IMR-90 (cell line): Measurements from ENCODE around the gene FUT8. TPM values are rescaled to one million over a fixed set of nuclear protein-coding genes. Genes with fewer than 3 reads are reported as not detected.

ENCODE experiments used
- ATAC-seq: fragments of 200-7000 bp; cut with Tn5 transposase; 2 replicates; pipeline ENCODE4 v1.9.1; 2020; ENCODE audit warnings: low read depth, mild to moderate bottlenecking, moderate library complexity
- BruUV-seq: library from RNA; stranded (reverse); fragments of 400-500 nt; replicated peaks from 2 replicates; lab custom pipeline; 2021; lab: Mats Ljungman, UMichigan
- CTCF ChIA-PET: fragments of 300-600 bp; formaldehyde crosslinking; extraction: SDS; loops from one replicate; lab custom pipeline; 2021; ENCODE audit warnings: antibody characterized with exemption; lab: Yijun Ruan, JAX
- POLR2A ChIA-PET: fragments of 300-600 bp; sonication (Branson Sonifier 250); formaldehyde crosslinking; loops from one replicate; lab custom pipeline; 2022; ENCODE audit warnings: antibody characterized with exemption; ENCODE audit not compliant: unreplicated experiment; lab: Charles Lee
- DNase-seq: peaks from one replicate; pipeline ENCODE4 v3.0.0; 2013
- H2AFZ ChIP-seq: replicated peaks from 2 replicates; pipeline ENCODE3; 2013; ENCODE audit warnings: low read length, mild to moderate bottlenecking; ENCODE audit not compliant: poor library complexity
- H2AK5ac ChIP-seq: 2 replicates; pipeline ENCODE4 v1.6.1; 2013; ENCODE audit warnings: low read depth, low read length, inconsistent platforms
- H2AK9ac ChIP-seq: replicated peaks from 2 replicates; pipeline ENCODE3; 2013; ENCODE audit warnings: mild to moderate bottlenecking, low read depth, low read length, moderate library complexity; ENCODE audit not compliant: poor library complexity
- H2BK120ac ChIP-seq: 2 replicates; pipeline ENCODE4 v1.6.1; 2013; ENCODE audit warnings: low read depth, low read length, inconsistent platforms
- H2BK15ac ChIP-seq: 3 replicates; pipeline ENCODE4 v1.6.1; 2013; ENCODE audit warnings: low read depth, low read length, inconsistent platforms
- H2BK20ac ChIP-seq: 2 replicates; pipeline ENCODE4 v1.6.1; 2013; ENCODE audit warnings: low read depth, mild to moderate bottlenecking, inconsistent platforms, low read length, moderate library complexity
- H2BK5ac ChIP-seq: 2 replicates; pipeline ENCODE4 v1.6.1; 2013; ENCODE audit warnings: mild to moderate bottlenecking, low read depth, low read length, inconsistent platforms; ENCODE audit not compliant: poor library complexity, severe bottlenecking
- H3K14ac ChIP-seq: replicated peaks from 2 replicates; pipeline ENCODE4 v1.6.1; 2013; ENCODE audit warnings: low read depth, low read length, inconsistent platforms
- H3K18ac ChIP-seq: 2 replicates; pipeline ENCODE4 v1.6.1; 2013; ENCODE audit warnings: low read depth, low read length, control low read depth
- H3K23ac ChIP-seq: 2 replicates; pipeline ENCODE4 v1.6.1; 2013; ENCODE audit warnings: low read depth, low read length, inconsistent platforms
- H3K27ac ChIP-seq: 2 replicates; pipeline ENCODE4 v1.5.1; 2013; ENCODE audit warnings: mild to moderate bottlenecking, control low read depth, low read length; ENCODE audit not compliant: insufficient read depth
- H3K27me3 ChIP-seq: 2 replicates; pipeline ENCODE4 v1.6.1; 2013; ENCODE audit warnings: low read length; ENCODE audit not compliant: control insufficient read depth, insufficient read depth
- H3K36me3 ChIP-seq: 2 replicates; pipeline ENCODE4 v1.6.1; 2013; ENCODE audit warnings: low read length, mixed read lengths; ENCODE audit not compliant: control insufficient read depth, insufficient read depth
- H3K4ac ChIP-seq: 2 replicates; pipeline ENCODE4 v1.6.1; 2013; ENCODE audit warnings: low read depth, low read length, inconsistent platforms
- H3K4me1 ChIP-seq: 2 replicates; pipeline ENCODE4 v1.6.1; 2013; ENCODE audit warnings: low read length, mixed read lengths; ENCODE audit not compliant: control insufficient read depth, insufficient read depth
- H3K4me2 ChIP-seq: 2 replicates; pipeline ENCODE4 v1.6.1; 2013; ENCODE audit warnings: low read depth, mild to moderate bottlenecking, control low read depth, low read length, moderate library complexity
- H3K4me3 ChIP-seq: 2 replicates; pipeline ENCODE4 v1.5.1; 2013; ENCODE audit warnings: low read depth, mild to moderate bottlenecking, control low read depth, low read length, moderate library complexity; ENCODE audit not compliant: insufficient read depth
- H3K56ac ChIP-seq: 2 replicates; pipeline ENCODE4 v1.6.1; 2013; ENCODE audit warnings: low read length, inconsistent platforms; ENCODE audit not compliant: insufficient read depth; ENCODE audit errors: extremely low read depth
- H3K79me1 ChIP-seq, 2 experiments: 2 replicates each; pipeline ENCODE4 v1.6.1; 2013; ENCODE audit warnings: low read length in 2 of 2, inconsistent platforms in 1 of 2, low read depth in 1 of 2
- H3K9ac ChIP-seq: 2 replicates; pipeline ENCODE4 v1.6.1; 2013; ENCODE audit warnings: low read depth, low read length, control low read depth
- H3K9me1 ChIP-seq: 2 replicates; pipeline ENCODE4 v1.6.1; 2013; ENCODE audit warnings: low read length, inconsistent platforms; ENCODE audit not compliant: insufficient read depth
- H3K9me3 ChIP-seq: 2 replicates; pipeline ENCODE4 v1.6.1; 2013; ENCODE audit warnings: low read length; ENCODE audit not compliant: control insufficient read depth, insufficient read depth
- H4K20me1 ChIP-seq: 2 replicates; pipeline ENCODE4 v1.6.1; 2013; ENCODE audit warnings: low read length, inconsistent platforms; ENCODE audit not compliant: insufficient read depth
- H4K5ac ChIP-seq: 2 replicates; pipeline ENCODE4 v1.6.1; 2013; ENCODE audit warnings: mild to moderate bottlenecking, low read depth, low read length, control low read depth
- H4K8ac ChIP-seq, 2 experiments: 2 replicates each; pipeline ENCODE4 v1.6.1; 2013; ENCODE audit warnings: low read depth in 2 of 2, low read length in 2 of 2, control low read depth in 1 of 2, inconsistent platforms in 1 of 2
- H4K91ac ChIP-seq: 2 replicates; pipeline ENCODE4 v1.6.1; 2013; ENCODE audit warnings: low read depth, low read length, inconsistent platforms; ENCODE audit not compliant: insufficient read depth
- BHLHE40 ChIP-seq: fragments of 150-350 bp; IDR thresholded peaks from 2 replicates; pipeline ENCODE4 v1.6.1; 2016; ENCODE audit warnings: mild to moderate bottlenecking, low read depth, low read length
- CEBPB ChIP-seq: IDR thresholded peaks from 2 replicates; pipeline ENCODE4 v1.6.1; 2012; ENCODE audit warnings: low read depth, low read length, improper control_type of control experiment
- CTCF ChIP-seq: conservative IDR thresholded peaks from 2 replicates; pipeline ENCODE4 v1.5.1; 2012; ENCODE audit warnings: mild to moderate bottlenecking, low read depth, low read length, improper control_type of control experiment
- ELK1 ChIP-seq: fragments of 150-350 bp; IDR thresholded peaks from 2 replicates; pipeline ENCODE4 v1.6.1; 2016; ENCODE audit warnings: low read depth, mild to moderate bottlenecking, low read length, moderate library complexity, borderline replicate concordance
- FOS ChIP-seq: fragments of 150-350 bp; IDR thresholded peaks from 2 replicates; pipeline ENCODE4 v1.6.1; 2016; ENCODE audit warnings: low read depth, low read length
- MAFK ChIP-seq: IDR thresholded peaks from 2 replicates; pipeline ENCODE4 v1.6.1; 2012; ENCODE audit warnings: low read depth, low read length, improper control_type of control experiment
- MAZ ChIP-seq: IDR thresholded peaks from 2 replicates; pipeline ENCODE4 v1.6.1; 2012; ENCODE audit warnings: low read depth, mild to moderate bottlenecking, low read length, improper control_type of control experiment, moderate library complexity, borderline replicate concordance
- MXI1 ChIP-seq: IDR thresholded peaks from 2 replicates; pipeline ENCODE4 v1.6.1; 2012; ENCODE audit warnings: low read depth, mild to moderate bottlenecking, low read length, moderate library complexity, borderline replicate concordance
- NFE2L2 ChIP-seq: fragments of 150-350 bp; IDR thresholded peaks from 2 replicates; pipeline ENCODE4 v1.6.1; 2016; ENCODE audit warnings: low read depth, mild to moderate bottlenecking, low read length
- POLR2A ChIP-seq: IDR thresholded peaks from 2 replicates; pipeline ENCODE4 v1.6.1; 2012; ENCODE audit warnings: mild to moderate bottlenecking, low read depth, low read length
- RCOR1 ChIP-seq: IDR thresholded peaks from 2 replicates; pipeline ENCODE4 v1.6.1; 2012; ENCODE audit warnings: mild to moderate bottlenecking, low read length, improper control_type of control experiment; ENCODE audit not compliant: insufficient replicate concordance
- RFX5 ChIP-seq: IDR thresholded peaks from 2 replicates; pipeline ENCODE4 v1.8.0; 2012; ENCODE audit warnings: low read depth, mild to moderate bottlenecking, low read length, moderate library complexity
- SMC3 ChIP-seq: fragments of 150-350 bp; IDR thresholded peaks from 2 replicates; pipeline ENCODE4 v1.6.1; 2016; ENCODE audit warnings: low read depth, mild to moderate bottlenecking, antibody characterized with exemption, low read length, moderate library complexity
- USF2 ChIP-seq: fragments of 150-350 bp; IDR thresholded peaks from 2 replicates; pipeline ENCODE4 v1.6.1; 2017; ENCODE audit warnings: mild to moderate bottlenecking, antibody characterized with exemption, low read length, low read depth
- WGBS, 2 experiments: methylation state at CpG; one replicate each; pipeline versions ENCODE4 v1.1.5 to v1.1.7; 2013; ENCODE audit warnings: missing lambda C conversion rate in 2 of 2; ENCODE audit not compliant: insufficient read length in 1 of 2; ENCODE audit errors: extremely low coverage in 2 of 2; 5-methylcytosine and 5-hydroxymethylcytosine counted together
- dilution Hi-C: fragments of 300-500 bp; cut with HindIII; formaldehyde crosslinking; loops from one replicate; pipeline ENCODE4 v1.14.3; 2018; ENCODE audit warnings: low sequenced_read_pairs; ENCODE audit not compliant: unreplicated experiment
- in situ Hi-C: fragments of 300-500 bp; cut with MboI; formaldehyde crosslinking; loops from 3 replicates; pipeline ENCODE4 v1.14.3; 2019; ENCODE audit warnings: low sequenced_read_pairs, inconsistent platforms, mixed read lengths
- intact Hi-C: fragments of 100-400 bp; cut with micrococcal nuclease; formaldehyde crosslinking; loops from 2 replicates; pipeline ENCODE4 v1.10.0; 2022
- polyA plus RNA-seq, 3 experiments: library from polyadenylated mRNA; depleted of rRNA; stranded (reverse); fragments of >200 nt; gene quantifications; 2 replicates each; pipeline ENCODE4 v1.2.3, GENCODE V29; 2012; ENCODE audit warnings: low replicate concordance in 1 of 3
- total RNA-seq: library from RNA; depleted of rRNA; stranded (reverse); fragments of >200 nt; gene quantifications from 2 replicates; pipeline ENCODE4 v1.2.3, GENCODE V29; 2012

The FUT8 gene
- total and polyA plus RNA-seq, 2 of the 4 experiments (the other 2 are of a cell fraction), result 15.6 to 72.9 TPM

- Histone ChIP-seq H4K8ac (no peak overlapping the region), H4K91ac (no peak overlapping the region), H3K36me3 (no peaks in the 10 kb centered on the region), H4K20me1 (no peaks in the 10 kb centered on the region), H2BK20ac (no peak overlapping the region), H3K14ac (no peak overlapping the region), H3K18ac (no peak overlapping the region), H2AK5ac (no peak overlapping the region), H3K9me3 (no peaks in the 10 kb centered on the region), H3K9ac (no peak overlapping the region), H3K23ac (no peak overlapping the region), H3K4me2 (no peak overlapping the region), H2BK15ac (no peak overlapping the region), H3K4me1 (no peaks in the 10 kb centered on the region), H3K27ac (no peak overlapping the region), H3K56ac (no peak overlapping the region), H2AFZ (no peak overlapping the region), H3K4me3 (no peak overlapping the region), H2BK5ac (no peak overlapping the region), H3K27me3 (peaks cover 3% of the 10 kb centered on the region), H3K4ac (no peak overlapping the region), H4K5ac (no peak overlapping the region), H2AK9ac (no peak overlapping the region), H2BK120ac (no peak overlapping the region), H3K79me1 (no peaks in the 10 kb centered on the region), H3K9me1 (no peaks in the 10 kb centered on the region)
- WGBS, 2 experiments, result no CpG with 5 or more reads among the region's 3 CpGs
- no peak for ATAC-seq
- no peak for DNase-seq
- CTCF ChIA-PET, result interaction anchor here (1.1 kb wide), 1 partner anchor 10 kb away, joined by 3 read pairs; no protein-coding TSS in a partner anchor
- TF ChIP-seq ELK1 (no peak), SMC3 (no peak), BHLHE40 (no peak), RCOR1 (no peak), USF2 (no peak), MXI1 (no peak), MAZ (no peak), RFX5 (no peak), NFE2L2 (no peak), POLR2A (no peak), MAFK (no peak), CEBPB (no peak), CTCF (no peak), FOS (no peak)
- intact Hi-C loops, result no loop called here
- in situ Hi-C loops, result no loop called here
- dilution Hi-C loops, result no loop called here
- POLR2A ChIA-PET, result no interaction called here
- BruUV-seq, result no TSS peak
These were observed 370.6 kb downstream of the FUT8 start for GRCh38 chr14:65783101-65783500.
